SK-N-SH (cell line): Measurements from ENCODE around the gene USP17L11.
"Not testable (repeated sequence)": the region's sequence is repeated elsewhere in the genome, so short reads cannot be mapped to it uniquely, and the experiment has no call there.

ENCODE experiments used
- EP300 ChIP-seq, 2 experiments: IDR thresholded peaks; 2 replicates each; pipeline versions ENCODE4 v1.4.0 to v1.6.1; 2012; ENCODE audit warnings: borderline replicate concordance in 1 of 2, low read depth in 1 of 2, low read length in 1 of 2
- EZH2phosphoT487 ChIP-seq: fragments of 200-600 bp; sonication (generic); IDR thresholded peaks from 2 replicates; pipeline ENCODE4 v1.6.1; 2017; ENCODE audit warnings: low read depth, mixed run types, mild to moderate bottlenecking, antibody characterized with exemption, moderate library complexity, borderline replicate concordance
- POLR2AphosphoS5 ChIP-seq: IDR thresholded peaks from 2 replicates; pipeline ENCODE4 v1.6.1; 2012; ENCODE audit warnings: low read depth, low read length
- SIN3A ChIP-seq: IDR thresholded peaks from 2 replicates; pipeline ENCODE4 v1.6.1; 2012; ENCODE audit warnings: low read depth, mild to moderate bottlenecking, low read length, moderate library complexity, borderline replicate concordance
- SMC3 ChIP-seq: IDR thresholded peaks from 2 replicates; pipeline ENCODE4 v1.6.1; 2012; ENCODE audit warnings: low read depth, low read length, improper control_type of control experiment
- TF ChIP-seq, protein P1 (sequence below): fragments of 200-600 bp; sonication (generic); IDR thresholded peaks from 2 replicates; pipeline ENCODE4 v1.6.1; 2017; ENCODE audit warnings: antibody characterized with exemption, mild to moderate bottlenecking, moderate library complexity
- TF ChIP-seq, protein P2 (sequence below): IDR thresholded peaks from 2 replicates; pipeline ENCODE4 v1.6.1; 2012; ENCODE audit warnings: mild to moderate bottlenecking, low read depth, low read length, moderate library complexity

DNA sequence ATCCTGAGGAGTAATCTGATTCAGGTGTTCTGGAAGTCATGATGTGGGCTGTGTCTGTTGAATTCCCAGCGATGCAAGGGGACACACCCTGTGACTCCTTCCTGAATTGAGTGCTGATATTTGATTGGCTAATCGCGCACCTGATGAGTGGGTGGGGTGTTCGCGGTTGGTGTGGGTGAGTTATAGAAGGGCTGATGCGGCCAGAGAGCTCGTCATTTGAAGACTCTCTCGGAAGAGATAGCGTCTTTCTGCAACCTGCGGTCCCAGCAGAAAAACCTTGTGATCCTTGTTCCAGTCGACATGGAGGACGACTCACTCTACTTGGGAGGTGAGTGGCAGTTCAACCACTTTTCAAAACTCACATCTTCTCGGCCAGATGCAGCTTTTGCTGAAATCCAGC lies 4.8 kb upstream of the USP17L11 start, which contains the start of gene USP17L10:
- TF ChIP-seq SMC3; POLR2AphosphoS5; EP300 (IDR thresholded peaks at IDR 0.05; ENCODE audit: borderline replicate concordance in 1 of 2, low read depth in 1 of 2, low read length in 1 of 2); EZH2phosphoT487; SIN3A: not testable (repeated sequence)
- TF ChIP-seq, protein P1, sequence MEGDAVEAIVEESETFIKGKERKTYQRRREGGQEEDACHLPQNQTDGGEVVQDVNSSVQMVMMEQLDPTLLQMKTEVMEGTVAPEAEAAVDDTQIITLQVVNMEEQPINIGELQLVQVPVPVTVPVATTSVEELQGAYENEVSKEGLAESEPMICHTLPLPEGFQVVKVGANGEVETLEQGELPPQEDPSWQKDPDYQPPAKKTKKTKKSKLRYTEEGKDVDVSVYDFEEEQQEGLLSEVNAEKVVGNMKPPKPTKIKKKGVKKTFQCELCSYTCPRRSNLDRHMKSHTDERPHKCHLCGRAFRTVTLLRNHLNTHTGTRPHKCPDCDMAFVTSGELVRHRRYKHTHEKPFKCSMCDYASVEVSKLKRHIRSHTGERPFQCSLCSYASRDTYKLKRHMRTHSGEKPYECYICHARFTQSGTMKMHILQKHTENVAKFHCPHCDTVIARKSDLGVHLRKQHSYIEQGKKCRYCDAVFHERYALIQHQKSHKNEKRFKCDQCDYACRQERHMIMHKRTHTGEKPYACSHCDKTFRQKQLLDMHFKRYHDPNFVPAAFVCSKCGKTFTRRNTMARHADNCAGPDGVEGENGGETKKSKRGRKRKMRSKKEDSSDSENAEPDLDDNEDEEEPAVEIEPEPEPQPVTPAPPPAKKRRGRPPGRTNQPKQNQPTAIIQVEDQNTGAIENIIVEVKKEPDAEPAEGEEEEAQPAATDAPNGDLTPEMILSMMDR, result not testable (repeated sequence)
- TF ChIP-seq, protein P2, sequence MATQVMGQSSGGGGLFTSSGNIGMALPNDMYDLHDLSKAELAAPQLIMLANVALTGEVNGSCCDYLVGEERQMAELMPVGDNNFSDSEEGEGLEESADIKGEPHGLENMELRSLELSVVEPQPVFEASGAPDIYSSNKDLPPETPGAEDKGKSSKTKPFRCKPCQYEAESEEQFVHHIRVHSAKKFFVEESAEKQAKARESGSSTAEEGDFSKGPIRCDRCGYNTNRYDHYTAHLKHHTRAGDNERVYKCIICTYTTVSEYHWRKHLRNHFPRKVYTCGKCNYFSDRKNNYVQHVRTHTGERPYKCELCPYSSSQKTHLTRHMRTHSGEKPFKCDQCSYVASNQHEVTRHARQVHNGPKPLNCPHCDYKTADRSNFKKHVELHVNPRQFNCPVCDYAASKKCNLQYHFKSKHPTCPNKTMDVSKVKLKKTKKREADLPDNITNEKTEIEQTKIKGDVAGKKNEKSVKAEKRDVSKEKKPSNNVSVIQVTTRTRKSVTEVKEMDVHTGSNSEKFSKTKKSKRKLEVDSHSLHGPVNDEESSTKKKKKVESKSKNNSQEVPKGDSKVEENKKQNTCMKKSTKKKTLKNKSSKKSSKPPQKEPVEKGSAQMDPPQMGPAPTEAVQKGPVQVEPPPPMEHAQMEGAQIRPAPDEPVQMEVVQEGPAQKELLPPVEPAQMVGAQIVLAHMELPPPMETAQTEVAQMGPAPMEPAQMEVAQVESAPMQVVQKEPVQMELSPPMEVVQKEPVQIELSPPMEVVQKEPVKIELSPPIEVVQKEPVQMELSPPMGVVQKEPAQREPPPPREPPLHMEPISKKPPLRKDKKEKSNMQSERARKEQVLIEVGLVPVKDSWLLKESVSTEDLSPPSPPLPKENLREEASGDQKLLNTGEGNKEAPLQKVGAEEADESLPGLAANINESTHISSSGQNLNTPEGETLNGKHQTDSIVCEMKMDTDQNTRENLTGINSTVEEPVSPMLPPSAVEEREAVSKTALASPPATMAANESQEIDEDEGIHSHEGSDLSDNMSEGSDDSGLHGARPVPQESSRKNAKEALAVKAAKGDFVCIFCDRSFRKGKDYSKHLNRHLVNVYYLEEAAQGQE, result not testable (repeated sequence)
